GM12891 (cell line): ENCODE results near the gene COL20A1.

Experiments used
- POLR2A ChIP-seq: IDR thresholded peaks from 2 replicates; pipeline ENCODE4 v1.6.1; 2011; ENCODE audit warnings: low read depth, low read length, control low read depth
- POLR2AphosphoS5 ChIP-seq: IDR thresholded peaks from 2 replicates; pipeline ENCODE4 v1.6.1; 2011; ENCODE audit warnings: low read depth, low read length, control low read depth
- SPI1 ChIP-seq: IDR thresholded peaks from 2 replicates; pipeline ENCODE4 v1.6.1; 2011; ENCODE audit warnings: low read depth, low read length, control low read depth
- TAF1 ChIP-seq: IDR thresholded peaks from 2 replicates; pipeline ENCODE4 v1.6.1; 2011; ENCODE audit warnings: low read depth, low read length, control low read depth

GRCh38 chr20:63273635-63274380 lies 19.2 kb upstream of the COL20A1 start:
- no peak for TF ChIP-seq TAF1
- TF ChIP-seq POLR2AphosphoS5 = no peak
- no peak for TF ChIP-seq POLR2A
- TF ChIP-seq SPI1 = no peak
